HG02852 (cell line): Measurements from ENCODE around the gene VWF.

Experiments
- ATAC-seq: cut with Tn5 transposase; IDR thresholded peaks from one replicate; pipeline ENCODE4 v1.9.1; 2021; ENCODE audit warnings: mild to moderate bottlenecking, moderate library complexity; ENCODE audit not compliant: unreplicated experiment

Gene VWF

GRCh38 chr12:6080149-6081045 is 44.1 kb downstream of the VWF start:
- no peak for ATAC-seq

GRCh38 chr12:6078398-6079096 is 45.9 kb downstream of the VWF start:
- ATAC-seq, result no peak

GRCh38 chr12:6077692-6078083 is 46.8 kb downstream of the VWF start:
- ATAC-seq, result no peak

- no peak for ATAC-seq
Measured at GRCh38 chr12:6076776-6077691, 47.4 kb downstream of the VWF start.

- ATAC-seq, result no peak
Measured at GRCh38 chr12:6076346-6076745, 48.1 kb downstream of the VWF start.

- no peak for ATAC-seq
Measured at GRCh38 chr12:6074979-6075585, 49.4 kb downstream of the VWF start.

- ATAC-seq, result no peak
Measured at GRCh38 chr12:6074427-6074826, 50.0 kb downstream of the VWF start.

GRCh38 chr12:6073426-6073825 is 51.0 kb downstream of the VWF start:
- no peak for ATAC-seq

- ATAC-seq, result no peak
Measured at GRCh38 chr12:6072302-6072752, 52.1 kb downstream of the VWF start.

- ATAC-seq, result no peak
Measured at GRCh38 chr12:6071589-6071988, 52.9 kb downstream of the VWF start.

- ATAC-seq, result no peak
Measured at GRCh38 chr12:6070472-6071257, 53.8 kb downstream of the VWF start.

GRCh38 chr12:6069437-6070093 is 54.9 kb downstream of the VWF start:
- ATAC-seq, result no peak

- no peak for ATAC-seq
Measured at GRCh38 chr12:6068227-6068626, 56.2 kb downstream of the VWF start.

GRCh38 chr12:6067152-6067916 is 57.1 kb downstream of the VWF start:
- no peak for ATAC-seq

GRCh38 chr12:6066651-6067050 is 57.8 kb downstream of the VWF start:
- no peak for ATAC-seq

- no peak for ATAC-seq
Measured at GRCh38 chr12:6065863-6066199, 58.6 kb downstream of the VWF start.

GRCh38 chr12:6065131-6065862 is 59.2 kb downstream of the VWF start:
- ATAC-seq, result no peak
